Ovary (tissue), 3 donors: ENCODE data around the gene BMAL2.

Experiments
- EP300 ChIP-seq: sonication (generic); formaldehyde crosslinking; IDR thresholded peaks from one replicate; pipeline ENCODE4 v1.6.1; 2017; ENCODE audit warnings: antibody characterized with exemption
- POLR2A ChIP-seq: fragments of 450-650 bp; IDR thresholded peaks from one replicate; pipeline ENCODE4 v1.6.1; 2017; ENCODE audit warnings: antibody characterized with exemption, mild to moderate bottlenecking, moderate library complexity
- TF ChIP-seq, protein P1 (sequence below), 3 donors: fragments of 450-650 bp in 2 of 3; fragments of 200-600 bp in 1 of 3; IDR thresholded peaks; one replicate each; pipeline versions ENCODE4 v1.5.1 to v1.8.0; 2016 to 2022; ENCODE audit warnings: antibody characterized with exemption in 3 of 3, mild to moderate bottlenecking in 1 of 3
- donor health status: DM: no; HTN: no; CAD: no.

GRCh38 chr12:27319409-27319808, 13.2 kb upstream of the BMAL2 start:
- TF ChIP-seq, protein P1, sequence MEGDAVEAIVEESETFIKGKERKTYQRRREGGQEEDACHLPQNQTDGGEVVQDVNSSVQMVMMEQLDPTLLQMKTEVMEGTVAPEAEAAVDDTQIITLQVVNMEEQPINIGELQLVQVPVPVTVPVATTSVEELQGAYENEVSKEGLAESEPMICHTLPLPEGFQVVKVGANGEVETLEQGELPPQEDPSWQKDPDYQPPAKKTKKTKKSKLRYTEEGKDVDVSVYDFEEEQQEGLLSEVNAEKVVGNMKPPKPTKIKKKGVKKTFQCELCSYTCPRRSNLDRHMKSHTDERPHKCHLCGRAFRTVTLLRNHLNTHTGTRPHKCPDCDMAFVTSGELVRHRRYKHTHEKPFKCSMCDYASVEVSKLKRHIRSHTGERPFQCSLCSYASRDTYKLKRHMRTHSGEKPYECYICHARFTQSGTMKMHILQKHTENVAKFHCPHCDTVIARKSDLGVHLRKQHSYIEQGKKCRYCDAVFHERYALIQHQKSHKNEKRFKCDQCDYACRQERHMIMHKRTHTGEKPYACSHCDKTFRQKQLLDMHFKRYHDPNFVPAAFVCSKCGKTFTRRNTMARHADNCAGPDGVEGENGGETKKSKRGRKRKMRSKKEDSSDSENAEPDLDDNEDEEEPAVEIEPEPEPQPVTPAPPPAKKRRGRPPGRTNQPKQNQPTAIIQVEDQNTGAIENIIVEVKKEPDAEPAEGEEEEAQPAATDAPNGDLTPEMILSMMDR (IDR thresholded peaks at IDR 0.05), result no peak
- no peak for TF ChIP-seq POLR2A
- no peak for TF ChIP-seq EP300
